ENCODE measurements around the gene FOXP1.

DNA sequence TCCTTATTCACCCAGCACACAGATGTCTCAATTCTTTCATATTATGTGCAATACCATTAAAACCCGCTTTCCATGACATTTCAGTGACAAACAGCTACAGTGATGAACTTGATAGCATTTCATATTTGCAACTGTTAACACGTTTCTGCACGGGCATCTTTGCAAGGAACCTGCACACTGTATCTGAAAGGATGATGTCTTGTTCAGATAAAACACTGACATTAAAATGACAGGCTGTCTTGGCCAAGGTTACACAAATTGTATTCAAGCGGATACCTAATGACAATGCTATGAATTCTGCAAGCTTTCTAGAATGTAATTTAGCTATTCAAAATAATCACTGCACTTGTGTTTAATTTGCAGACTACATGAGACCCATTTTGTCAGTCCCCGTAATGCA is 529.2 kb downstream of the FOXP1 start:
- TF ChIP-seq, protein P1, sequence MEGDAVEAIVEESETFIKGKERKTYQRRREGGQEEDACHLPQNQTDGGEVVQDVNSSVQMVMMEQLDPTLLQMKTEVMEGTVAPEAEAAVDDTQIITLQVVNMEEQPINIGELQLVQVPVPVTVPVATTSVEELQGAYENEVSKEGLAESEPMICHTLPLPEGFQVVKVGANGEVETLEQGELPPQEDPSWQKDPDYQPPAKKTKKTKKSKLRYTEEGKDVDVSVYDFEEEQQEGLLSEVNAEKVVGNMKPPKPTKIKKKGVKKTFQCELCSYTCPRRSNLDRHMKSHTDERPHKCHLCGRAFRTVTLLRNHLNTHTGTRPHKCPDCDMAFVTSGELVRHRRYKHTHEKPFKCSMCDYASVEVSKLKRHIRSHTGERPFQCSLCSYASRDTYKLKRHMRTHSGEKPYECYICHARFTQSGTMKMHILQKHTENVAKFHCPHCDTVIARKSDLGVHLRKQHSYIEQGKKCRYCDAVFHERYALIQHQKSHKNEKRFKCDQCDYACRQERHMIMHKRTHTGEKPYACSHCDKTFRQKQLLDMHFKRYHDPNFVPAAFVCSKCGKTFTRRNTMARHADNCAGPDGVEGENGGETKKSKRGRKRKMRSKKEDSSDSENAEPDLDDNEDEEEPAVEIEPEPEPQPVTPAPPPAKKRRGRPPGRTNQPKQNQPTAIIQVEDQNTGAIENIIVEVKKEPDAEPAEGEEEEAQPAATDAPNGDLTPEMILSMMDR (IDR thresholded peaks at IDR 0.05; ENCODE audit: low read length): no peak
- TF ChIP-seq EZH2 (IDR thresholded peaks at IDR 0.05; ENCODE audit: borderline replicate concordance, low read length): no peak
